Ovary (tissue), 9 donors: ENCODE results near the gene DICER1. TPM values are rescaled to one million over a fixed set of nuclear protein-coding genes. Genes with fewer than 3 reads are reported as not detected.

Experiments
- DNase-seq, 5 donors: peaks; one replicate each; pipeline ENCODE4 v3.0.0-alpha.2; 2019 to 2020
- H3K27ac ChIP-seq, 2 donors: fragments of 200-600 bp; one replicate each; pipeline versions ENCODE4 v1.5.1 to v1.8.0; 2019 to 2022
- H3K27me3 ChIP-seq: fragments of 200-600 bp; one replicate; pipeline ENCODE4 v1.8.0; 2022
- H3K36me3 ChIP-seq: fragments of 200-600 bp; sonication (generic); one replicate; pipeline ENCODE4 v1.5.1; 2019
- H3K4me1 ChIP-seq: one replicate; pipeline ENCODE4 v1.8.1; 2013; ENCODE audit warnings: mild to moderate bottlenecking, moderate library complexity; ENCODE audit not compliant: insufficient read depth
- H3K4me3 ChIP-seq: fragments of 200-600 bp; sonication (generic); one replicate; pipeline ENCODE4 v1.5.1; 2017
- H3K9me3 ChIP-seq, 2 donors: fragments of 200-600 bp in 1 of 2; sonication (generic) in 1 of 2; one replicate each; pipeline versions ENCODE4 v1.5.1 to v1.8.1; 2013 to 2019; ENCODE audit warnings: mild to moderate bottlenecking in 1 of 2, moderate library complexity in 1 of 2
- EP300 ChIP-seq: sonication (generic); formaldehyde crosslinking; IDR thresholded peaks from one replicate; pipeline ENCODE4 v1.6.1; 2017; ENCODE audit warnings: antibody characterized with exemption
- POLR2A ChIP-seq: fragments of 450-650 bp; IDR thresholded peaks from one replicate; pipeline ENCODE4 v1.6.1; 2017; ENCODE audit warnings: antibody characterized with exemption, mild to moderate bottlenecking, moderate library complexity
- WGBS, 3 donors: extraction: QIAGEN DNeasy Blood & Tissue Kit in 1 of 3; methylation state at CpG; one replicate each; pipeline versions ENCODE4 v1.1.5 to v1.1.7; 2013 to 2017; 5-methylcytosine and 5-hydroxymethylcytosine counted together
- intact Hi-C, 4 donors: fragments of 100-400 bp; cut with DNase I; formaldehyde crosslinking; loops; one replicate each; pipeline versions ENCODE4 v1.11.0 to v1.15.1; 2022 to 2023
- polyA plus RNA-seq, 2 donors: library from polyadenylated mRNA; stranded (reverse); fragments of 200-250 nt in 1 of 2; fragments of 350-450 nt in 1 of 2; fragmentation: Illumina TruSeq in 1 of 2; extraction: RNeasy Lipid Tissue Mini Kit (QIAGEN cat#74804) in 1 of 2; gene quantifications; one replicate each; pipeline ENCODE4 v1.2.3, GENCODE V29; 2013 to 2014
- total RNA-seq, 7 donors: library from RNA; depleted of rRNA in 2 of 7; stranded (reverse); fragments of >200 nt in 2 of 7; fragmentation: NEBNext Ultra II Directional in 3 of 7; extraction: Animal tissue kit (Norgen Biotek cat#: 25700) in 3 of 7; gene quantifications; one replicate each; pipeline versions ENCODE4 v1.1.0 to v1.2.4, GENCODE V29; 2016 to 2023
- TF ChIP-seq, protein P1 (sequence below), 3 donors: fragments of 450-650 bp in 2 of 3; fragments of 200-600 bp in 1 of 3; IDR thresholded peaks; one replicate each; pipeline versions ENCODE4 v1.5.1 to v1.8.0; 2016 to 2022; ENCODE audit warnings: antibody characterized with exemption in 3 of 3, mild to moderate bottlenecking in 1 of 3
- donor health status: DM: no; HTN: no; CAD: no; lungs with moderate emphysema.
- donor health status: DM: no; HTN: no; CAD: no.
- donor health status: Bipolar disorder and iron deficiency.
- donor health status: DM: yes; HTN: yes; CAD: no.
- donor health status: DM: no; HTN: no; CAD: no.
- donor health status: DM: yes; HTN: yes; CAD: no.

The DICER1 gene
- total and polyA plus RNA-seq, 9 donors = 9.6 to 54.7 (median 47.4) TPM

DNA sequence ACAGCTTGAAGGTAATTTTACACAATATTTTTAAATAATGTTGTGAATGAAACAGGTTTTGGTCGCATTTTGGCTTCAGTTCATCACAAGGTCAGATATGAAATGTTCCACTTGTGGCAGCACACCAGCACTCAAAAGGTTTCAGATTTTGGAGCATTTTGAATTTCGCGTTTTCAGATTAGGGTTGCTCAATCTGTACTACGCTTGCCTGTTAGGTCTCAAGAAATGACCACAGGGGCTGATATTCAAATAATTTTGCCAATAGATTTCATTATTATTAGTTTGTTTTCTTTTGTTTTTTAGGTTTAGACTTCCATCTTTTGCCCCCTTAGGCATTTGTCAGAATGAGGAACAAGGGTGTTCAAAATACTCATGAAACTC is 29.8 kb downstream of the DICER1 start:
- no peak for DNase-seq
- intact Hi-C loops = no loop called here
- TF ChIP-seq EP300 = no peak
- TF ChIP-seq POLR2A = no peak
- TF ChIP-seq, protein P1, sequence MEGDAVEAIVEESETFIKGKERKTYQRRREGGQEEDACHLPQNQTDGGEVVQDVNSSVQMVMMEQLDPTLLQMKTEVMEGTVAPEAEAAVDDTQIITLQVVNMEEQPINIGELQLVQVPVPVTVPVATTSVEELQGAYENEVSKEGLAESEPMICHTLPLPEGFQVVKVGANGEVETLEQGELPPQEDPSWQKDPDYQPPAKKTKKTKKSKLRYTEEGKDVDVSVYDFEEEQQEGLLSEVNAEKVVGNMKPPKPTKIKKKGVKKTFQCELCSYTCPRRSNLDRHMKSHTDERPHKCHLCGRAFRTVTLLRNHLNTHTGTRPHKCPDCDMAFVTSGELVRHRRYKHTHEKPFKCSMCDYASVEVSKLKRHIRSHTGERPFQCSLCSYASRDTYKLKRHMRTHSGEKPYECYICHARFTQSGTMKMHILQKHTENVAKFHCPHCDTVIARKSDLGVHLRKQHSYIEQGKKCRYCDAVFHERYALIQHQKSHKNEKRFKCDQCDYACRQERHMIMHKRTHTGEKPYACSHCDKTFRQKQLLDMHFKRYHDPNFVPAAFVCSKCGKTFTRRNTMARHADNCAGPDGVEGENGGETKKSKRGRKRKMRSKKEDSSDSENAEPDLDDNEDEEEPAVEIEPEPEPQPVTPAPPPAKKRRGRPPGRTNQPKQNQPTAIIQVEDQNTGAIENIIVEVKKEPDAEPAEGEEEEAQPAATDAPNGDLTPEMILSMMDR (IDR thresholded peaks at IDR 0.05) = no peak
- Histone ChIP-seq H3K36me3 (no peaks in the 10 kb centered on the region), H3K27me3 (no peaks in the 10 kb centered on the region), H3K4me1 (no peaks in the 10 kb centered on the region), H3K4me3 (no peak overlapping the region), H3K9me3 (no peaks in the 10 kb centered on the region), H3K27ac (no peak overlapping the region)
- WGBS, 3 donors = 79 to 89% (median 84%) methylated on average over 4 of the region's 4 CpGs

DNA sequence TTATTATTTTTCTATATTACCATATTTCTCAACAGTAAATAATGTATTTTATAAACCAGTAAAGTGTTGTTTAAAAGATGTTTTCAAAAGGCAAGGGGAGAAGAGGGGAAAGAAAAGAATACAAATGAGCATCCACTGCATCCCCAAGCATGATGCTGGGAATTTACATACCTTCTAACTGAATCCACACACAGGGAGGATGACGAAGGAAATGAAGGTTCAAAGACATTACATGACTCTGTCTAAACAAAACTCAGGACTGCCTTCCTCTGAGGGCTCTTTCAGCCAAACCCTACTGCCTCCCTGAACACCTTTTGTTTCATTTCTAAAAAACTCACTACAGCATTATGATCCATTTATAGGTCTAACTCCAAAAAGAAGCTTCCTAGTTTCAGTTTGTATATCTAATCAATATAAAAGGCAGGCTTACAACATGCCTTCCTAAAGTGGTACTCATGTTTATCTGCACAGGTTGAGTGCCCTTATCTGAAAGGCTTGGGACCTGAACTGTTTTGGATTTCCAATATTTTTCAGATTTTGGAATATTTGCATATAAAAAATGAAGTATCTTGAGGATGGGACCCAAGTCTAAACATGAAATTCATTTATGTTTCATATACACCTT is 30.3 kb downstream of the DICER1 start:
- H3K4me3 ChIP-seq = no peak overlapping the region
- H3K9me3 ChIP-seq = no peaks in the 10 kb centered on the region
- DNase-seq = no peak
- no peak overlapping the region for H3K27ac ChIP-seq
- WGBS, 3 donors = 90 to 94% (median 91%) methylated on average over 1 of the region's 1 CpG
- TF ChIP-seq EP300 (no peak), POLR2A (no peak)
- TF ChIP-seq, protein P1 (IDR thresholded peaks at IDR 0.05) = no peak
- no peaks in the 10 kb centered on the region for H3K4me1 ChIP-seq
- H3K36me3 ChIP-seq = no peaks in the 10 kb centered on the region
- intact Hi-C loops = no loop called here
- H3K27me3 ChIP-seq = no peaks in the 10 kb centered on the region

DNA sequence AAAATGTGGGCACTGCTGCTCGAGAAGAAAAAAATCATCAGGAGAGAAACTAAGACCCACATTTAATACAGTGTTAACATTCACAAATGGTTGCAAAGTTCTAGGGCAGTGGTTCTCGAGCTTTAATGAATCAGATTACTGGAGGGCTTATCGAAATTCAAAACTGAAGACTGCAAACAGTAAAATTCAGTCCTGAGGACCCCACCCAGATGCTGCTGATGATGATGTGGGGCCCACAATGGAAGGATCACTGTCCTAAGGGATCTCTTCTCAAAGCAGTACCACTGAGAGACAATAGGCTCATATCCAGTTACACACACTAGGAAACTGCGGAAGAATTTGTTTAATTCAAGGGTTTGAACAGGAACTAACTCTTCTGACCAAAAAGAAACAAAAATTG is 31.4 kb downstream of the DICER1 start:
- Histone ChIP-seq H3K4me1 (no peaks in the 10 kb centered on the region), H3K36me3 (no peaks in the 10 kb centered on the region), H3K4me3 (no peak overlapping the region), H3K9me3 (no peaks in the 10 kb centered on the region), H3K27me3 (no peaks in the 10 kb centered on the region), H3K27ac (no peak overlapping the region)
- intact Hi-C loops = no loop called here
- no peak for TF ChIP-seq EP300
- no peak for TF ChIP-seq POLR2A
- TF ChIP-seq, protein P1 (IDR thresholded peaks at IDR 0.05) = no peak
- no peak for DNase-seq
- WGBS, 3 donors = 87 to 90% (median 87%) methylated on average over 4 of the region's 4 CpGs

DNA sequence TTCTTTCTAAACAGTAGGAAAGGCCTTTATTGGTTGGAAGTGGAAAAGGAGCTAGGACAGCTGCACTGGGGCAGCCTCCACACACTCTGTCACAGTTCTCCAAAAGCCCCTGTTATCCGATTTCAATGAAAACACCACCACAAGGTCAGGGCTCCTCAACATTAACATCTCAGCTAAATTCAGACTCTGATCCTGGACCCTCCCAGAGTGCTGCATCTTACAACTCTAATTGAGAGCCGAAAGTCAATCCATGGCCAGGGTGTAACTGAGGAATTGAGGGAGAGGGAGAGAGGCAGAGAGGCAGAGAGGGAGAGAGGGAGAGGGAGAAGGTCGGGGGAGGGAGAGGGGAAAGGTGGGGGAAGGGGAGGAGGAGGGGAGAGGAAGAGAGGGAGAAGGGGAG is 32.1 kb downstream of the DICER1 start:
- no peak overlapping the region for H3K4me3 ChIP-seq
- WGBS, 3 donors = 61 to 75% (median 63%) methylated on average over 3 of the region's 3 CpGs
- DNase-seq = no peak
- TF ChIP-seq EP300 = no peak
- TF ChIP-seq, protein P1 (IDR thresholded peaks at IDR 0.05) = no peak
- TF ChIP-seq POLR2A = no peak
- H3K4me1 ChIP-seq = no peaks in the 10 kb centered on the region
- no peaks in the 10 kb centered on the region for H3K9me3 ChIP-seq
- no peaks in the 10 kb centered on the region for H3K36me3 ChIP-seq
- H3K27ac ChIP-seq = no peak overlapping the region
- intact Hi-C loops = no loop called here
- no peaks in the 10 kb centered on the region for H3K27me3 ChIP-seq
